Gastrocnemius medialis (tissue), 4 donors: ENCODE data around the gene ADAP1.
"Not testable (repeated sequence)": the region's sequence is repeated elsewhere in the genome, so short reads cannot be mapped to it uniquely, and the experiment has no call there.

Source experiments
- POLR2A ChIP-seq, 2 donors: fragments of 450-650 bp; IDR thresholded peaks; one replicate each; pipeline ENCODE4 v1.6.1; 2017; ENCODE audit warnings: antibody characterized with exemption in 2 of 2, mild to moderate bottlenecking in 2 of 2, moderate library complexity in 2 of 2
- TF ChIP-seq, protein P1 (sequence below), 5 experiments: fragments of 450-650 bp in 3 of 5; fragments of 200-600 bp in 2 of 5; sonication (generic) in 2 of 5; IDR thresholded peaks in 4 of 5; conservative IDR thresholded peaks in 1 of 5; 1 replicate in 4 of 5; 2 replicates in 1 of 5; pipeline ENCODE4 v1.5.1; 2016 to 2019; ENCODE audit warnings: antibody characterized with exemption in 5 of 5, mild to moderate bottlenecking in 3 of 5, moderate library complexity in 3 of 5

DNA sequence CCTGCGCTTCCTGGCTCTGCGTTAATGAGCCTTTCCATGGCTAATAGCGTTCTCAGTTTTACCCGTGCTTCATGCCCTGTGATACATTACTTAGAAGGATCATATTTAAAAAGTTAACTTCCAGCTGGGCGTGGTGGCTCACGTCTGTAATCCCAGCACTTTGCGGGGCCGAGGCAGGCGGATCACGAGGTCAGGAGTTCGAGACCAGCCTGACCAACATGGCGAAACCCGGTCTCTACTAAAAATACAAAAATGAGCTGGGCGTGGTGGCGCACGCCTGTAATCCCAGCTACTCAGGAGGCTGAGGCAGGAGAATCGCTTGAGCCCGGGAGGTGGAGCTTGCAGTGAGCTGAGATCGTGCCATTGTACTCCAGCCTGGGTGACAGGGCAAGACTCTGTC, 81.8 kb downstream of the ADAP1 start:
- TF ChIP-seq, protein P1, sequence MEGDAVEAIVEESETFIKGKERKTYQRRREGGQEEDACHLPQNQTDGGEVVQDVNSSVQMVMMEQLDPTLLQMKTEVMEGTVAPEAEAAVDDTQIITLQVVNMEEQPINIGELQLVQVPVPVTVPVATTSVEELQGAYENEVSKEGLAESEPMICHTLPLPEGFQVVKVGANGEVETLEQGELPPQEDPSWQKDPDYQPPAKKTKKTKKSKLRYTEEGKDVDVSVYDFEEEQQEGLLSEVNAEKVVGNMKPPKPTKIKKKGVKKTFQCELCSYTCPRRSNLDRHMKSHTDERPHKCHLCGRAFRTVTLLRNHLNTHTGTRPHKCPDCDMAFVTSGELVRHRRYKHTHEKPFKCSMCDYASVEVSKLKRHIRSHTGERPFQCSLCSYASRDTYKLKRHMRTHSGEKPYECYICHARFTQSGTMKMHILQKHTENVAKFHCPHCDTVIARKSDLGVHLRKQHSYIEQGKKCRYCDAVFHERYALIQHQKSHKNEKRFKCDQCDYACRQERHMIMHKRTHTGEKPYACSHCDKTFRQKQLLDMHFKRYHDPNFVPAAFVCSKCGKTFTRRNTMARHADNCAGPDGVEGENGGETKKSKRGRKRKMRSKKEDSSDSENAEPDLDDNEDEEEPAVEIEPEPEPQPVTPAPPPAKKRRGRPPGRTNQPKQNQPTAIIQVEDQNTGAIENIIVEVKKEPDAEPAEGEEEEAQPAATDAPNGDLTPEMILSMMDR (IDR thresholded peaks at IDR 0.05 in 4 of 5, conservative IDR thresholded peaks at IDR 0.05 in 1 of 5), result not testable (repeated sequence)
- not testable (repeated sequence) for TF ChIP-seq POLR2A (IDR thresholded peaks at IDR 0.05)
